Measurements from ENCODE around the gene KCNC3. TPM values are rescaled to one million over a fixed set of nuclear protein-coding genes. Genes with fewer than 3 reads are reported as not detected.

The KCNC3 gene
- total and polyA plus RNA-seq, 2 experiments from 2014 or later, result 1.3 to 3.4 TPM

DNA sequence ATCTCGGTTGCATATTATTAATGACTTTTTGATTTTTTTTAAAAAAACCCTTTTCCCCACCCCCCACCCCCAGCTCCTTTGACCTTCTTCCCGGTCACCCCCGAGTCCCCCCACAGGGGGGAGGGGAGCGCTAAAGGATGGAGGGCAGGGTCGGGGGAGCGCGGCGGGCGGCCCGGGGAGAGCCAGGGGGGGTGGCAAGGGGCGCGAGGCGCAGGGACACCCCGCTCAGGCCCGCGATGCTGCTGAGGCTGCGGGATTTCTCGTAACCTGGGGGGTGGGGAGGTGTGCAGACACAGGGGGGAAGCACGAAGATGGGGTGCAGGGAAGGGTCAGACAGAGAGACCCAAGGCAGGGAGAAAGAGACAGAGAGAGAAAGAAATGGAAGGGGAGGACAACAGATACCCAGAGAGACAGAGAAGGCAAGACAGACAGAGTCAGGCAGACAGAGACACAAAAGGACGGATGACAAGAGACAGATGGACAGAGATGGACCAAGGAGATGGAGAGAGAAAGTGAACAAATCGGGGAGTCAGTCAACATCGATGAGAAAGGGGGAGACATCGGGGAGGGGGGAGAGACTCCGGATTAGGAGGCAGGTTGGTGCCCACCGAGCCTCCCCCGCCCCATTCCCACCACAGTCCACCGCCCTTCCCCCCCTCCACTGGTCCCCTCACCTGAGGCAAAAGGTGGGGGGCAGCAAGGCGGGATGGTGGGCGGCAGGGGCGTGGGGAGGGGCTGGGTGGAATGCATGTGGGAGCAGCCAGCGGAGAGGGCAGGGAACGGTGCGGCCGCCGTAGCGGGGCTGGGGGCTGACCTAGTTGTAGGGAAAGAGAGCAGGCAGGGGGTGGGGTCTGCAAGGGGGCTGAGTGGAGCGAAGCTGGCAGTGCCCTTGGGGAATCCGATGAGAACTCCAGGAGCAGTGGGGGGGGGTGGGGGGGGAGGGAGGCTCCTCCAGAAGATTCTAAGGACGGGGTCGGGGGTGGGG lies 14.2 kb downstream of the KCNC3 start:
- H3K4me3 Mint-ChIP-seq, result no peak overlapping the region
- DNase-seq (ENCODE audit: low spot score), result peak; percentile 73
- Histone ChIP-seq H3K27ac (ENCODE audit: low read depth) (peak overlapping the region; percentile 99), H2AFZ (no peak overlapping the region), H3F3A (replicated peaks; ENCODE audit: low read depth) (peaks cover 32% of the 10 kb centered on the region), H3K27me3 (ENCODE audit: insufficient read depth) (no peaks in the 10 kb centered on the region; the same call in 1 of the 2 replicates), H3K4me1 (ENCODE audit: insufficient read depth) (peaks cover 12% of the 10 kb centered on the region), H3K79me2 (replicated peaks; ENCODE audit: insufficient read depth) (no peaks in the 10 kb centered on the region), H3K9me2 (ENCODE audit: insufficient read depth) (no peaks in the 10 kb centered on the region), H3K4me3 (peak overlapping the region; percentile 79), H4K20me1 (replicated peaks; ENCODE audit: insufficient read depth) (no peaks in the 10 kb centered on the region), H3K36me3 (ENCODE audit: insufficient read depth) (no peaks in the 10 kb centered on the region; the same call in 1 of the 2 replicates), H3K4me2 (peak overlapping the region; percentile 95)
- ATAC-seq, result no peak
- H3K27me3 Mint-ChIP-seq (ENCODE audit: insufficient read depth, low read depth, poor library complexity), result peaks cover 8% of the 10 kb centered on the region
- peaks cover 36% of the 10 kb centered on the region for H3K36me3 Mint-ChIP-seq (ENCODE audit: low read depth)
- peak; percentile 46 for TF ChIP-seq POLR2AphosphoS5 (IDR thresholded peaks at IDR 0.05; ENCODE audit: low read depth)
- TF ChIP-seq ZNF114 (CRISPR knock-in tag; IDR thresholded peaks at IDR 0.05), result no peak
- no peaks in the 10 kb centered on the region for H3K4me1 Mint-ChIP-seq
- no peak overlapping the region for H3K27ac Mint-ChIP-seq
- H3K9me3 Mint-ChIP-seq, result peaks cover 89% of the 10 kb centered on the region

DNA sequence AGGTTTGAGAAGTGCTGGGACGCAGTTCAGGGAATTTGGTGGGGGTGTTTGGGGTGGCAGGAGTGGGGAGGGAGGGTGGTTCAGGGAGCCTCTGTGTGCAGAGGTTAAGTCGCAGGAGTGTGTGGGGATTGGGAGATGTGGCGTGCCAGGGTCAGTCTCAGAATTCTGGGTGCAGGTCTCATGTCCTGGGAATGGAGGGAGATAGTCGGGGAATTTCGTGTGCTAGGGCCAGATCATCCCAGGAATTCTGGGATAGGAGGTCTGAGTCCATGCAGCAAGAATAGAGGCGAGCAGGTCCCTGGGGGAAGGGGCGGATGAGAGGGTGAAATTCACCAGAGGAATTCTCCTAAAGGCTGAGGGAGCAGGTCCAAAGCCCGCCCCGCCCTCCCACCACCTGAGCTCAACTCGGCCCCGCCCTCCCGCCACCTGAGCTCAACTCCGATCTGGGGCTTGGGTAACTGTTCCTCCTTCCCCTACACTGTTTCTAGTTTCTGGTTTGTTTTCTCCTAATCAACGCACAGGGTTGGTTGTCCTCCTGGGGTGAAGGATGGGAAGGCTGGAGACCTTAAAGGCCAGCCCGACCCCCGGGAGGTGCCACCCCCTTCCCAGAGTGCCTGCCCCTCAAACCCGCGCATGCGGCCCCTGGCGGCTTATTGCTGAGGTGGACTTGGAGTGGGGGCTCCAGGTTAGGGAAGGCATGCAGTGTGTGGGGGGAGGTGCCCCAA lies 15.2 kb downstream of the KCNC3 start:
- ATAC-seq, result no peak
- Histone ChIP-seq H3K79me2 (replicated peaks; ENCODE audit: insufficient read depth) (no peaks in the 10 kb centered on the region), H3K4me2 (peak overlapping the region; percentile 95), H3K27me3 (ENCODE audit: insufficient read depth) (no peaks in the 10 kb centered on the region; the same call in 1 of the 2 replicates), H3K4me1 (ENCODE audit: insufficient read depth) (peaks cover 12% of the 10 kb centered on the region), H3K9me2 (ENCODE audit: insufficient read depth) (no peaks in the 10 kb centered on the region), H4K20me1 (replicated peaks; ENCODE audit: insufficient read depth) (no peaks in the 10 kb centered on the region), H3F3A (replicated peaks; ENCODE audit: low read depth) (peaks cover 32% of the 10 kb centered on the region), H3K36me3 (ENCODE audit: insufficient read depth) (no peaks in the 10 kb centered on the region; the same call in 1 of the 2 replicates), H3K27ac (ENCODE audit: low read depth) (peak overlapping the region; percentile 99), H2AFZ (no peak overlapping the region; the same call in 1 of the 2 replicates), H3K4me3 (peak overlapping the region; percentile 79)
- H3K4me3 Mint-ChIP-seq, result no peak overlapping the region
- DNase-seq (ENCODE audit: low spot score), result peak; percentile 93
- TF ChIP-seq ZNF331 (CRISPR knock-in tag; IDR thresholded peaks at IDR 0.05; ENCODE audit: low read depth) (no peak), ETS1 (IDR thresholded peaks at IDR 0.05) (no peak), CTCF (conservative IDR thresholded peaks at IDR 0.05; ENCODE audit: low read depth in 2 of 2) (peak; percentile 35 to 54; a peak in 3 of 4 replicates), CREB1 (CRISPR knock-in tag; IDR thresholded peaks at IDR 0.05; ENCODE audit: low read depth) (no peak), JUNB (IDR thresholded peaks at IDR 0.05; ENCODE audit: unreplicated experiment) (no peak), EZH2phosphoT487 (IDR thresholded peaks at IDR 0.05; ENCODE audit: unreplicated experiment) (no peak), POLR2AphosphoS5 (IDR thresholded peaks at IDR 0.05; ENCODE audit: low read depth) (peak; percentile 46; the same call in 1 of the 2 replicates)
- H3K9me3 Mint-ChIP-seq, result peaks cover 87% of the 10 kb centered on the region
- H3K4me1 Mint-ChIP-seq, result no peaks in the 10 kb centered on the region
- peaks cover 27% of the 10 kb centered on the region for H3K36me3 Mint-ChIP-seq (ENCODE audit: low read depth)
- no peak overlapping the region for H3K27ac Mint-ChIP-seq
- peaks cover 10% of the 10 kb centered on the region for H3K27me3 Mint-ChIP-seq (ENCODE audit: insufficient read depth, low read depth, poor library complexity)
